H1 (cell line): ENCODE measurements around the gene CLP1. TPM values are rescaled to one million over a fixed set of nuclear protein-coding genes. Genes with fewer than 3 reads are reported as not detected.

Experiments used
- PHF8 ChIP-seq: fragments of 200-600 bp; sonication (generic); conservative IDR thresholded peaks from 2 replicates; pipeline ENCODE4 v1.7.1; 2012; ENCODE audit warnings: low read depth, mild to moderate bottlenecking, inconsistent platforms, low read length, moderate library complexity
- polyA plus RNA-seq, 7 experiments: library from polyadenylated mRNA; depleted of rRNA in 3 of 7; stranded (reverse) in 5 of 7; unstranded in 2 of 7; fragments of >200 nt in 5 of 7; fragments of 200-250 nt in 2 of 7; gene quantifications; 1 replicate in 5 of 7; 2 replicates in 1 of 7; 4 replicates in 1 of 7; pipeline versions ENCODE4 v1.2.1 to v1.2.3, GENCODE V29; 2011 to 2013; ENCODE audit warnings: missing spikeins in 2 of 7, mixed read lengths in 2 of 7
- total RNA-seq: library from RNA; stranded (reverse); fragmentation: NEBNext Ultra II Directional; extraction: Animal tissue kit (Norgen Biotek cat#: 25700); gene quantifications from 2 replicates; pipeline ENCODE4 v1.2.1, GENCODE V29; 2021

Gene CLP1
- total and polyA plus RNA-seq, 2 of the 8 experiments (the other 6 are each of a cell fraction or from before 2014, with no cell fraction given) = 29.4 to 29.9 TPM

DNA sequence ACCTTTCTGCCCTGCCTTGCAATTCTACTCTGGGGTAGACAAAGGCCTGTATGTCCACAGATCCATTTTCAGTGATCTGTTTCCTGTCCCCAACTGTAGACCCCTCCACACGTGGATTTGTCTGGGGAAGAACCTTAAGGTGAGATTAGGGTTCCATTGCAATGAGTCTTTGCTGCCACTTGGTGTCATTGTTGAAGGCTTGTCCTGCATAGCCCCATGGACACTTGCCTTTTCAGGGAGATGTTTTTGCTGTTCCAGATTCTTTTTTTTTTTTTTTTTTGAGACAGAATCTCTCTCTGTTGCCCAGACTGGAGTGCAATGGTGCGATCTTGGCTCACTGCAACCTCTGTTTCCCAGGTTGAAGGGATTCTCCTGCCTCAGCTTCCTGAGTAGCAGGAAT is 38.2 kb upstream of the CLP1 start (continued):
- no peak for TF ChIP-seq PHF8
